OCI-LY1 (cell line): ENCODE measurements around the gene PRSS38.

Experiments
- EZH2 ChIP-seq: fragments of 200-600 bp; sonication (generic), shearing (Covaris generic); IDR thresholded peaks from 2 replicates; pipeline ENCODE4 v1.8.0; 2017; ENCODE audit warnings: borderline replicate concordance, mixed run types, mild to moderate bottlenecking, antibody characterized with exemption, low read length, moderate library complexity, mixed read lengths
- TF ChIP-seq, protein P1 (sequence below): fragments of 200-600 bp; sonication (generic), shearing (Covaris generic); IDR thresholded peaks from 2 replicates; pipeline ENCODE4 v1.5.1; 2017; ENCODE audit warnings: mild to moderate bottlenecking, antibody characterized with exemption, low read length, moderate library complexity, mixed read lengths

DNA sequence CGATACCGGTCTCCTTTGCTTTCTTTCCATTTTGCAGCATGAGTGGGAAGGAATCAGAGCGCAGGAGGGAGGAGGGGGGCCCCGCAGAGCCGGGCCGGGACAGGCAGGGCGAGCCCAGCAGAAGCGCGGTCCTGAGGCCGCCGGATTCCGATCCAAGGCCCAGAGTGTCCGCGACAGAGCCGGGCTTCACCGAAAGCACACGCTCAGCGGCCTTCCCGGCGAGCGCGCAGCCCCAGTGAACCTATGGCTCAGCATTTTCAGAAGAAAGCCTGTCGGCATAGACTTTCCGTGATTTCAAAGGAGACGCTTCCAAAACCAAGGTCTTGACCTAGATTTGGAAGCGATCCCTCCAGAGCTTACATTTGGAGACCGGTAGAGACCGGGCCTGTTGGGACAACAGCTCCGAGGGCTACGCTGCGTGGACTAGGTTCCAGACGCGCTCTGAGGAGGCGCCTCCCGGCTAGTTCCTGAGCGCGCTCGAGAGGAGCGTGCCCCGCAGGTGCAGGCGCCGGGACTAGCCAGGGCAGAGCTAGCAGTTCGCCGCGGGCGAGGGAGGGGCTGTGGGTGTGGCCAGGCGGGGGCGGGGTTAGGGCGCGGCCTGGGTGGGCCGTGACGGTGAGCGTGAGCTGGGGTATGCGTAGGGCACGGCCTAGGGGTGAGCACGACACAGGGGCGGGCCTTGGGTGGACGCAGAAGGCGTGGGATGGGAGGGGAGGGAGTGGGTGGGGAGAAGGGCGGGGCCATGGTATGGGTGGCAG is 27.8 kb upstream of the PRSS38 start:
- TF ChIP-seq, protein P1, sequence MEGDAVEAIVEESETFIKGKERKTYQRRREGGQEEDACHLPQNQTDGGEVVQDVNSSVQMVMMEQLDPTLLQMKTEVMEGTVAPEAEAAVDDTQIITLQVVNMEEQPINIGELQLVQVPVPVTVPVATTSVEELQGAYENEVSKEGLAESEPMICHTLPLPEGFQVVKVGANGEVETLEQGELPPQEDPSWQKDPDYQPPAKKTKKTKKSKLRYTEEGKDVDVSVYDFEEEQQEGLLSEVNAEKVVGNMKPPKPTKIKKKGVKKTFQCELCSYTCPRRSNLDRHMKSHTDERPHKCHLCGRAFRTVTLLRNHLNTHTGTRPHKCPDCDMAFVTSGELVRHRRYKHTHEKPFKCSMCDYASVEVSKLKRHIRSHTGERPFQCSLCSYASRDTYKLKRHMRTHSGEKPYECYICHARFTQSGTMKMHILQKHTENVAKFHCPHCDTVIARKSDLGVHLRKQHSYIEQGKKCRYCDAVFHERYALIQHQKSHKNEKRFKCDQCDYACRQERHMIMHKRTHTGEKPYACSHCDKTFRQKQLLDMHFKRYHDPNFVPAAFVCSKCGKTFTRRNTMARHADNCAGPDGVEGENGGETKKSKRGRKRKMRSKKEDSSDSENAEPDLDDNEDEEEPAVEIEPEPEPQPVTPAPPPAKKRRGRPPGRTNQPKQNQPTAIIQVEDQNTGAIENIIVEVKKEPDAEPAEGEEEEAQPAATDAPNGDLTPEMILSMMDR: no peak
- TF ChIP-seq EZH2: no peak
